GM12801 (cell line): Measurements from ENCODE around the gene MBD4.

Experiments
- CTCF ChIP-seq: IDR thresholded peaks from one replicate; pipeline ENCODE4 v1.5.1; 2011; ENCODE audit warnings: control low read depth; ENCODE audit not compliant: insufficient read length; ENCODE audit errors: extremely low read depth

Gene MBD4

GRCh38 chr3:129460155-129460554 lies 20.4 kb upstream of the MBD4 start:
- no peak for TF ChIP-seq CTCF

- TF ChIP-seq CTCF: no peak
Measured at GRCh38 chr3:129453732-129454131, 14.0 kb upstream of the MBD4 start.

- no peak for TF ChIP-seq CTCF
Measured at GRCh38 chr3:129449279-129450115, 9.7 kb upstream of the MBD4 start.

GRCh38 chr3:129448186-129448895 lies 8.6 kb upstream of the MBD4 start:
- no peak for TF ChIP-seq CTCF

GRCh38 chr3:129446926-129447325 lies 7.2 kb upstream of the MBD4 start:
- no peak for TF ChIP-seq CTCF

GRCh38 chr3:129445471-129445870 lies 5.7 kb upstream of the MBD4 start:
- TF ChIP-seq CTCF: no peak

- TF ChIP-seq CTCF: no peak
Measured at GRCh38 chr3:129442947-129443346, 3.2 kb upstream of the MBD4 start.
